Nephron (organoid): ENCODE results near the gene KANSL2.
A peak's percentile ranks its signal among the peaks of the same experiment; 100 is the strongest.
"Not testable (repeated sequence)": the region's sequence is repeated elsewhere in the genome, so short reads cannot be mapped to it uniquely, and the experiment has no call there.

Source experiments
- H3K27ac Mint-ChIP-seq, 3 experiments: 2 replicates each; pipeline ENCODE4 v1.8.0; 2020; ENCODE audit warnings: mixed read lengths in 3 of 3, mild to moderate bottlenecking in 2 of 3, moderate library complexity in 1 of 3
- H3K27me3 Mint-ChIP-seq: 2 replicates; pipeline ENCODE4 v1.8.0; 2021; ENCODE audit warnings: low read depth, mild to moderate bottlenecking, moderate library complexity, mixed read lengths
- H3K36me3 Mint-ChIP-seq: 2 replicates; pipeline ENCODE4 v1.8.0; 2020; ENCODE audit warnings: low read depth, mixed read lengths
- H3K4me1 Mint-ChIP-seq: 2 replicates; pipeline ENCODE4 v1.8.0; 2020; ENCODE audit warnings: mixed read lengths
- H3K4me3 Mint-ChIP-seq, 3 experiments: 2 replicates each; pipeline ENCODE4 v1.8.0; 2020; ENCODE audit warnings: mild to moderate bottlenecking in 3 of 3, mixed read lengths in 3 of 3, moderate library complexity in 2 of 3
- H3K9me3 Mint-ChIP-seq: 2 replicates; pipeline ENCODE4 v1.8.0; 2020; ENCODE audit warnings: mixed read lengths
- CTCF ChIP-seq, 3 experiments: fragments of 200-600 bp; sonication (generic); IDR thresholded peaks; one replicate each; pipeline ENCODE4 v1.5.0; 2021; ENCODE audit warnings: antibody characterized with exemption in 3 of 3; ENCODE audit not compliant: unreplicated experiment in 3 of 3

The KANSL2 gene

GRCh38 chr12:48651681-48652080, 30.4 kb downstream of the KANSL2 start:
- Mint-ChIP-seq H3K27me3 (no peaks in the 10 kb centered on the region), H3K4me1 (no peaks in the 10 kb centered on the region), H3K27ac (peak overlapping the region in 1 of 3 experiments; percentile 42), H3K9me3 (no peaks in the 10 kb centered on the region), H3K36me3 (peaks cover 63% of the 10 kb centered on the region), H3K4me3 (no peak overlapping the region)
- TF ChIP-seq CTCF (IDR thresholded peaks at IDR 0.05; ENCODE audit: unreplicated experiment in 3 of 3): no peak

GRCh38 chr12:48645354-48645753, 36.7 kb downstream of the KANSL2 start:
- not testable (repeated sequence) for H3K27me3 Mint-ChIP-seq, H3K4me1 Mint-ChIP-seq, H3K27ac Mint-ChIP-seq, H3K4me3 Mint-ChIP-seq
- H3K36me3 Mint-ChIP-seq: peaks cover 77% of the 10 kb centered on the region
- H3K9me3 Mint-ChIP-seq: peaks cover 26% of the 10 kb centered on the region

- Mint-ChIP-seq H3K4me3 (no peak overlapping the region), H3K27ac (no peak overlapping the region), H3K9me3 (peaks cover 41% of the 10 kb centered on the region), H3K27me3 (no peaks in the 10 kb centered on the region), H3K4me1 (no peaks in the 10 kb centered on the region), H3K36me3 (peaks cover 83% of the 10 kb centered on the region)
- TF ChIP-seq CTCF (IDR thresholded peaks at IDR 0.05; ENCODE audit: unreplicated experiment in 3 of 3): no peak
Observed at GRCh38 chr12:48643011-48643410, 39.0 kb downstream of the KANSL2 start.

- not testable (repeated sequence) for H3K4me3 Mint-ChIP-seq, H3K27ac Mint-ChIP-seq, H3K4me1 Mint-ChIP-seq, H3K27me3 Mint-ChIP-seq
- peaks cover 41% of the 10 kb centered on the region for H3K9me3 Mint-ChIP-seq
- peaks cover 74% of the 10 kb centered on the region for H3K36me3 Mint-ChIP-seq
Observed at GRCh38 chr12:48641752-48642555, 40.1 kb downstream of the KANSL2 start.

GRCh38 chr12:48640854-48641253, 41.2 kb downstream of the KANSL2 start:
- H3K4me3 Mint-ChIP-seq: no peak overlapping the region
- no peak overlapping the region for H3K27ac Mint-ChIP-seq
- H3K36me3 Mint-ChIP-seq: peaks cover 65% of the 10 kb centered on the region

GRCh38 chr12:48640428-48640827, 41.6 kb downstream of the KANSL2 start:
- no peak overlapping the region for H3K27ac Mint-ChIP-seq
- H3K4me1 Mint-ChIP-seq: no peaks in the 10 kb centered on the region
- H3K36me3 Mint-ChIP-seq: peaks cover 61% of the 10 kb centered on the region
- no peaks in the 10 kb centered on the region for H3K27me3 Mint-ChIP-seq
- H3K4me3 Mint-ChIP-seq: no peak overlapping the region
- TF ChIP-seq CTCF (IDR thresholded peaks at IDR 0.05; ENCODE audit: unreplicated experiment in 3 of 3): no peak
- peaks cover 41% of the 10 kb centered on the region for H3K9me3 Mint-ChIP-seq

More at GRCh38 chr12:48640854-48641253, 41.2 kb downstream of the KANSL2 start:
- no peak for TF ChIP-seq CTCF (IDR thresholded peaks at IDR 0.05; ENCODE audit: unreplicated experiment in 3 of 3)
- H3K9me3 Mint-ChIP-seq: peaks cover 41% of the 10 kb centered on the region
- H3K4me1 Mint-ChIP-seq: no peaks in the 10 kb centered on the region
- no peaks in the 10 kb centered on the region for H3K27me3 Mint-ChIP-seq

GRCh38 chr12:48631071-48631470, 51.0 kb downstream of the KANSL2 start:
- H3K27me3 Mint-ChIP-seq: peaks cover 4% of the 10 kb centered on the region
- no peaks in the 10 kb centered on the region for H3K4me1 Mint-ChIP-seq
- H3K9me3 Mint-ChIP-seq: no peaks in the 10 kb centered on the region
- H3K4me3 Mint-ChIP-seq: no peak overlapping the region
- H3K36me3 Mint-ChIP-seq: no peaks in the 10 kb centered on the region
- H3K27ac Mint-ChIP-seq: no peak overlapping the region
- TF ChIP-seq CTCF (IDR thresholded peaks at IDR 0.05; ENCODE audit: unreplicated experiment in 3 of 3): no peak
